WTC11 (cell line): Measurements from ENCODE around the gene LIFR. TPM values are rescaled to one million over a fixed set of nuclear protein-coding genes. Genes with fewer than 3 reads are reported as not detected.

Experiments
- ATAC-seq: fragments of 200-7000 bp; cut with Tn5 transposase; 2 replicates; pipeline ENCODE4 v1.10.0; 2021; ENCODE audit warnings: mild to moderate bottlenecking, moderate library complexity
- CTCF ChIA-PET: fragments of 300-600 bp; sonication (Branson Sonifier 250); formaldehyde crosslinking; loops from one replicate; lab custom pipeline; 2021; ENCODE audit warnings: antibody characterized with exemption; lab: Charles Lee
- POLR2A ChIA-PET: fragments of 350-600 bp; sonication (Branson Sonifier 250); formaldehyde crosslinking; loops from one replicate; lab custom pipeline; 2021; ENCODE audit warnings: antibody characterized with exemption; lab: Charles Lee
- DNase-seq: peaks from one replicate; pipeline ENCODE4 v3.0.0; 2021; ENCODE audit warnings: low spot score
- H3K27ac Mint-ChIP-seq: 2 replicates; pipeline ENCODE4 v1.8.0; 2021; ENCODE audit warnings: mixed read lengths
- H3K27me3 Mint-ChIP-seq: 2 replicates; pipeline ENCODE4 v1.8.0; 2021; ENCODE audit warnings: low read depth, mild to moderate bottlenecking, moderate library complexity, mixed read lengths
- H3K36me3 Mint-ChIP-seq: 2 replicates; pipeline ENCODE4 v1.8.0; 2021; ENCODE audit warnings: mixed read lengths
- H3K4me1 Mint-ChIP-seq: 2 replicates; pipeline ENCODE4 v1.8.0; 2022; ENCODE audit warnings: mixed read lengths
- H3K4me3 Mint-ChIP-seq: 2 replicates; pipeline ENCODE4 v1.8.0; 2021; ENCODE audit warnings: mild to moderate bottlenecking, moderate library complexity, mixed read lengths
- H3K9me3 Mint-ChIP-seq: 2 replicates; pipeline ENCODE4 v1.8.0; 2021; ENCODE audit warnings: mixed read lengths
- AR ChIP-seq: fragments of 250-450 bp; sonication (Bioruptor Pico); IDR thresholded peaks from 2 replicates; pipeline ENCODE4 v1.9.0; 2021; ENCODE audit warnings: mild to moderate bottlenecking
- CBFB ChIP-seq: sonication (generic); formaldehyde crosslinking; IDR thresholded peaks from 2 replicates; pipeline ENCODE4 v1.8.1; 2022; ENCODE audit warnings: mild to moderate bottlenecking, low read depth, missing genetic modification reagents
- CTCF ChIP-seq: fragments of 200-600 bp; IDR thresholded peaks from 2 replicates; pipeline ENCODE4 v1.8.0; 2022; ENCODE audit warnings: antibody characterized with exemption
- ETV6 ChIP-seq: sonication (generic); formaldehyde crosslinking; IDR thresholded peaks from 2 replicates; pipeline ENCODE4 v1.8.1; 2022; ENCODE audit warnings: mild to moderate bottlenecking, missing genetic modification reagents
- FOXJ3 ChIP-seq: sonication (generic); formaldehyde crosslinking; IDR thresholded peaks from 2 replicates; pipeline ENCODE4 v1.9.0; 2021; ENCODE audit warnings: missing genetic modification reagents, mild to moderate bottlenecking, borderline replicate concordance
- IRF2 ChIP-seq: sonication (generic); formaldehyde crosslinking; IDR thresholded peaks from 2 replicates; pipeline ENCODE4 v1.8.0; 2022; ENCODE audit warnings: low read depth, missing genetic modification reagents, borderline replicate concordance
- KAT7 ChIP-seq: sonication (generic); formaldehyde crosslinking; IDR thresholded peaks from 2 replicates; pipeline ENCODE4 v1.8.1; 2023; ENCODE audit warnings: missing genetic modification reagents, mild to moderate bottlenecking, borderline replicate concordance
- MXD4 ChIP-seq: fragments of 250-450 bp; sonication (Bioruptor Pico); IDR thresholded peaks from 2 replicates; pipeline ENCODE4 v1.8.0; 2021; ENCODE audit warnings: mild to moderate bottlenecking, moderate library complexity, borderline replicate concordance
- RELA ChIP-seq: sonication (generic); formaldehyde crosslinking; IDR thresholded peaks from 2 replicates; pipeline ENCODE4 v1.8.1; 2022; ENCODE audit warnings: missing genetic modification reagents, mild to moderate bottlenecking, borderline replicate concordance
- SMAD4 ChIP-seq: sonication (generic); formaldehyde crosslinking; IDR thresholded peaks from 2 replicates; pipeline ENCODE4 v1.8.0; 2022; ENCODE audit warnings: mild to moderate bottlenecking, missing genetic modification reagents
- TCF7 ChIP-seq: sonication (generic); formaldehyde crosslinking; IDR thresholded peaks from 2 replicates; pipeline ENCODE4 v1.8.0; 2022; ENCODE audit warnings: mild to moderate bottlenecking, low read depth, missing genetic modification reagents, moderate library complexity
- TP53 ChIP-seq: sonication (generic); formaldehyde crosslinking; IDR thresholded peaks from 2 replicates; pipeline ENCODE4 v1.8.1; 2023; ENCODE audit warnings: mild to moderate bottlenecking, missing genetic modification reagents
- ZNF121 ChIP-seq: sonication (generic); formaldehyde crosslinking; IDR thresholded peaks from 2 replicates; pipeline ENCODE4 v1.8.0; 2023; ENCODE audit warnings: missing genetic modification reagents
- ZNF423 ChIP-seq: fragments of 250-450 bp; sonication (Bioruptor Pico); IDR thresholded peaks from 2 replicates; pipeline ENCODE4 v2.1.2; 2022; ENCODE audit warnings: mild to moderate bottlenecking, moderate library complexity
- ZNF425 ChIP-seq: fragments of 250-450 bp; sonication (Bioruptor Pico); conservative IDR thresholded peaks from 2 replicates; pipeline ENCODE4 v1.9.0; 2021; ENCODE audit warnings: mild to moderate bottlenecking
- ZNF671 ChIP-seq: fragments of 250-450 bp; sonication (Bioruptor Pico); IDR thresholded peaks from 2 replicates; pipeline ENCODE4 v1.8.0; 2021; ENCODE audit warnings: mild to moderate bottlenecking
- total RNA-seq: library from RNA; stranded (reverse); gene quantifications from 3 replicates; pipeline ENCODE4 v1.2.3, GENCODE V29; 2021
- TF ChIP-seq, protein P1 (sequence below): sonication (generic); formaldehyde crosslinking; IDR thresholded peaks from 2 replicates; pipeline ENCODE4 v1.8.1; 2022; ENCODE audit warnings: mild to moderate bottlenecking, missing genetic modification reagents, moderate library complexity, borderline replicate concordance

The LIFR gene
- total RNA-seq, 1 experiment from 2014 or later = 14.4 TPM

- ATAC-seq = no peak
- peaks cover 7% of the 10 kb centered on the region for H3K9me3 Mint-ChIP-seq
- DNase-seq = no peak
- ChIA-PET POLR2A (no interaction called here), CTCF (no interaction called here)
- H3K4me1 Mint-ChIP-seq = no peaks in the 10 kb centered on the region
- no peaks in the 10 kb centered on the region for H3K27me3 Mint-ChIP-seq
- no peak overlapping the region for H3K4me3 Mint-ChIP-seq
- no peak overlapping the region for H3K27ac Mint-ChIP-seq
- no peaks in the 10 kb centered on the region for H3K36me3 Mint-ChIP-seq
- TF ChIP-seq SMAD4 (CRISPR knock-in tag) = no peak
- TF ChIP-seq CBFB (CRISPR knock-in tag) = no peak
Measured at GRCh38 chr5:38456657-38457399, 99.6 kb downstream of the LIFR start.

DNA sequence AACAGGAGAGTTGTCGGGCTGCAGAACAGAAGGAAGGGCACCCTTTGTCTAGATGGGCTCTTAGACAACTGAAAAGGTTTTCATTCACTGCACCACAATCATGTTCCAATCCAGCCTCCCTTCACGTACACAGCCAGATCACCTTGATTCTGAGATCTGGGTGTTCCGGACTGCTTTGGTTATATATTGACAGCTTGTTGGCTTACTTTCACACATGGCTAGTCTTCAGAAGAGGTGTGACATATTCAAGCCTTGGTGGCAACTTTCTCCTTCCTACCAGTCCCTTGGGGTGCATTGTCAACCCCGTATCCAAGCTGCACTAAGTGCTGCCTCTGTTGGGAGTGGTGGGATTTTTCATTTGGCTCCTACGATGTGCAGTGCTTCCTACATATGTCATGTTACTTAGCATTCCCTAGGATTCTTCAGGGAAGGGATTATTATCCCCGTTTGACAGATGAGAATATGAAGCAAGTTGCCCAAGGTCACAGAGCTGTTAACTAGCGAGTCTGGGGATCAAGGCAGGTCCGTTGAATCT is 100.6 kb downstream of the LIFR start:
- Mint-ChIP-seq H3K4me1 (no peaks in the 10 kb centered on the region), H3K4me3 (no peak overlapping the region), H3K9me3 (peaks cover 7% of the 10 kb centered on the region), H3K36me3 (no peaks in the 10 kb centered on the region), H3K27me3 (no peaks in the 10 kb centered on the region), H3K27ac (no peak overlapping the region)
- DNase-seq (no peak), ATAC-seq (no peak)
- CTCF ChIA-PET = interaction anchor here (5.5 kb wide), 1 partner anchor 14 kb away, joined by 32 read pairs; no protein-coding TSS in a partner anchor
- TF ChIP-seq ZNF423 (CRISPR knock-in tag) (no peak), TP53 (CRISPR knock-in tag) (no peak), ETV6 (no peak), CTCF (no peak), ZNF121 (CRISPR knock-in tag) (no peak), ZNF425 (CRISPR knock-in tag) (no peak), ZNF671 (no peak), CBFB (CRISPR knock-in tag) (no peak), MXD4 (CRISPR knock-in tag) (no peak), FOXJ3 (CRISPR knock-in tag) (no peak), AR (CRISPR knock-in tag) (no peak), TCF7 (CRISPR knock-in tag) (no peak), IRF2 (CRISPR knock-in tag) (no peak), KAT7 (no peak), RELA (no peak)
- TF ChIP-seq, protein P1, sequence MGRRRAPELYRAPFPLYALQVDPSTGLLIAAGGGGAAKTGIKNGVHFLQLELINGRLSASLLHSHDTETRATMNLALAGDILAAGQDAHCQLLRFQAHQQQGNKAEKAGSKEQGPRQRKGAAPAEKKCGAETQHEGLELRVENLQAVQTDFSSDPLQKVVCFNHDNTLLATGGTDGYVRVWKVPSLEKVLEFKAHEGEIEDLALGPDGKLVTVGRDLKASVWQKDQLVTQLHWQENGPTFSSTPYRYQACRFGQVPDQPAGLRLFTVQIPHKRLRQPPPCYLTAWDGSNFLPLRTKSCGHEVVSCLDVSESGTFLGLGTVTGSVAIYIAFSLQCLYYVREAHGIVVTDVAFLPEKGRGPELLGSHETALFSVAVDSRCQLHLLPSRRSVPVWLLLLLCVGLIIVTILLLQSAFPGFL (CRISPR knock-in tag) = no peak
- POLR2A ChIA-PET = no interaction called here
